Thyroid gland (tissue), 4 donors: ENCODE results near the gene FAM180B. TPM values are rescaled to one million over a fixed set of nuclear protein-coding genes. Genes with fewer than 3 reads are reported as not detected.
"Not testable (repeated sequence)": the region's sequence is repeated elsewhere in the genome, so short reads cannot be mapped to it uniquely, and the experiment has no call there.

ENCODE experiments used
- DNase-seq, 2 donors: peaks; one replicate each; pipeline ENCODE4 v3.0.0-alpha.2; 2019
- H3K27ac ChIP-seq, 3 donors: fragments of 200-600 bp; sonication (generic); 1 replicate in 2 of 3; 2 replicates in 1 of 3; pipeline ENCODE4 v1.5.1; 2016 to 2019; ENCODE audit warnings: mild to moderate bottlenecking in 1 of 3, moderate library complexity in 1 of 3
- H3K27me3 ChIP-seq: fragments of 200-600 bp; sonication (generic); one replicate; pipeline ENCODE4 v1.5.1; 2019
- H3K36me3 ChIP-seq, 2 donors: fragments of 200-600 bp; sonication (generic); one replicate each; pipeline ENCODE4 v1.5.1; 2016 to 2019
- H3K4me1 ChIP-seq, 2 donors: fragments of 200-600 bp; sonication (generic); one replicate each; pipeline ENCODE4 v1.5.1; 2017 to 2019
- H3K4me3 ChIP-seq, 3 donors: fragments of 200-600 bp; sonication (generic); replicated peaks in 1 of 3; 1 replicate in 2 of 3; 2 replicates in 1 of 3; pipeline ENCODE4 v1.5.1; 2016; ENCODE audit warnings: mild to moderate bottlenecking in 1 of 3
- H3K9me3 ChIP-seq: fragments of 200-600 bp; sonication (generic); one replicate; pipeline ENCODE4 v1.5.1; 2017
- POLR2A ChIP-seq, 2 donors: fragments of 450-650 bp; IDR thresholded peaks; one replicate each; pipeline ENCODE4 v1.6.1; 2017; ENCODE audit warnings: antibody characterized with exemption in 2 of 2, mild to moderate bottlenecking in 2 of 2, moderate library complexity in 1 of 2
- WGBS, 2 donors: methylation state at CpG; one replicate each; pipeline ENCODE4 v1.1.5; 2017; 5-methylcytosine and 5-hydroxymethylcytosine counted together
- intact Hi-C: fragments of 100-400 bp; cut with DNase I; formaldehyde crosslinking; loops from one replicate; pipeline ENCODE4 v1.15.1; 2023
- total RNA-seq, 4 donors: library from RNA; depleted of rRNA; stranded (reverse); fragments of >200 nt; gene quantifications; one replicate each; pipeline ENCODE4 v1.2.3, GENCODE V29; 2016
- TF ChIP-seq, protein P1 (sequence below), 6 experiments: fragments of 200-600 bp in 3 of 6; fragments of 450-650 bp in 3 of 6; sonication (generic) in 3 of 6; IDR thresholded peaks; one replicate each; pipeline ENCODE4 v1.5.1; 2016 to 2019; ENCODE audit warnings: antibody characterized with exemption in 6 of 6, mild to moderate bottlenecking in 2 of 6, inconsistent platforms in 1 of 6, moderate library complexity in 1 of 6

FAM180B gene
- total RNA-seq, 4 donors from 2014 or later, result 0.83 to 3.1 (median 1.4) TPM

- intact Hi-C loops, result no loop called here
- no peaks in the 10 kb centered on the region for H3K27me3 ChIP-seq
- 95 to 96% methylated on average over 2 of the region's 2 CpGs for WGBS, 2 donors
- peaks cover 35 to 38% of the 10 kb centered on the region in 2 donors for H3K4me1 ChIP-seq
- no peaks in the 10 kb centered on the region for H3K9me3 ChIP-seq
- TF ChIP-seq, protein P1, sequence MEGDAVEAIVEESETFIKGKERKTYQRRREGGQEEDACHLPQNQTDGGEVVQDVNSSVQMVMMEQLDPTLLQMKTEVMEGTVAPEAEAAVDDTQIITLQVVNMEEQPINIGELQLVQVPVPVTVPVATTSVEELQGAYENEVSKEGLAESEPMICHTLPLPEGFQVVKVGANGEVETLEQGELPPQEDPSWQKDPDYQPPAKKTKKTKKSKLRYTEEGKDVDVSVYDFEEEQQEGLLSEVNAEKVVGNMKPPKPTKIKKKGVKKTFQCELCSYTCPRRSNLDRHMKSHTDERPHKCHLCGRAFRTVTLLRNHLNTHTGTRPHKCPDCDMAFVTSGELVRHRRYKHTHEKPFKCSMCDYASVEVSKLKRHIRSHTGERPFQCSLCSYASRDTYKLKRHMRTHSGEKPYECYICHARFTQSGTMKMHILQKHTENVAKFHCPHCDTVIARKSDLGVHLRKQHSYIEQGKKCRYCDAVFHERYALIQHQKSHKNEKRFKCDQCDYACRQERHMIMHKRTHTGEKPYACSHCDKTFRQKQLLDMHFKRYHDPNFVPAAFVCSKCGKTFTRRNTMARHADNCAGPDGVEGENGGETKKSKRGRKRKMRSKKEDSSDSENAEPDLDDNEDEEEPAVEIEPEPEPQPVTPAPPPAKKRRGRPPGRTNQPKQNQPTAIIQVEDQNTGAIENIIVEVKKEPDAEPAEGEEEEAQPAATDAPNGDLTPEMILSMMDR (IDR thresholded peaks at IDR 0.05), result no peak
- TF ChIP-seq POLR2A (IDR thresholded peaks at IDR 0.05), result no peak
- no peak for DNase-seq
- H3K4me3 ChIP-seq, result no peak overlapping the region
- H3K27ac ChIP-seq, result no peak overlapping the region
- no peaks in the 10 kb centered on the region for H3K36me3 ChIP-seq
These were observed 45.4 kb upstream of the FAM180B start for GRCh38 chr11:47541070-47541469.

GRCh38 chr11:47545298-47545697 lies 41.2 kb upstream of the FAM180B start:
- H3K36me3 ChIP-seq, result no peaks in the 10 kb centered on the region
- no peak overlapping the region for H3K27ac ChIP-seq
- WGBS, 2 donors, result 95 to 97% methylated on average over 6 of the region's 6 CpGs
- TF ChIP-seq, protein P1 (IDR thresholded peaks at IDR 0.05), result no peak
- no peak for TF ChIP-seq POLR2A (IDR thresholded peaks at IDR 0.05)
- no peaks in the 10 kb centered on the region for H3K9me3 ChIP-seq
- intact Hi-C loops, result no loop called here
- no peak for DNase-seq
- H3K4me3 ChIP-seq, result no peak overlapping the region
- peaks cover 17% of the 10 kb centered on the region in 2 donors for H3K4me1 ChIP-seq
- H3K27me3 ChIP-seq, result no peaks in the 10 kb centered on the region

- intact Hi-C loops, H3K27ac ChIP-seq, H3K4me3 ChIP-seq, H3K9me3 ChIP-seq, DNase-seq, H3K36me3 ChIP-seq, H3K27me3 ChIP-seq: not testable (repeated sequence)
- H3K4me1 ChIP-seq, result peaks cover 18 to 23% of the 10 kb centered on the region in 2 donors
- WGBS, 2 donors, result 83 to 92% methylated on average over 7 of the region's 7 CpGs
These were observed 40.2 kb upstream of the FAM180B start for GRCh38 chr11:47546274-47546673.

DNA sequence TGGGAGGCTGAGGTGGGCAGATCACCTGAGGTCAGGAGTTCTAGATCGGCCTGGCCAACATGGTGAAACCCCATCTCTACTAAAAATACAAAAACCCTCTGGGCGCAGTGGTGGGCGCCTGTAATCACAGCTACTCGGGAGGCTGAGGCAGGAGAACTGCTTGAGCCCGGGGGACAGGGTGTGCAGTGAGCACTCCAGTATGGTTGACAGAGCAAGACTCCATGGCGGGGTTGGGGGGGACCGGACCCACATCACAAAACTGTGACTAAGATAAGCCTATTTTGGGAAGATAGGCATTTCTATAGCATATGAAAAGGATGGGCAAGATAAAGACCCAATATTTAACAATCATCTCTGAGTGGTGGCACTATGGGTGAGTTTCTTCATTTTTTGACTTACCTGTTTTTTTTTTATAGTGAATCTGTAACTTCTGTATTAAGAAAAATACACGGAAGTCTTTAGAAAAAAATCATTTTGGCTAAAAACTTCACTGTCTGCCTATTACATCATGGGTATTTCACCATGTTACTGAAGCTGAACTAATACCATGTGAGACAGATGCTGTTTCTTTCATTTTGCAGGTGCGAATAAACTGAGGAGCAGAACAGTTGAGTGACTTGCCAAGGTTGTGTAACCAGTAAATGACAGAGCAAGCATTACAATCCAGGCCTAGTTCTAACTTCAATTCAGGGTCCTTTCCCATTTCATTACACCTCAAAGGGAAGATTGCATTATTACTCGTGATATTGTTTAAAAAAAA lies 36.0 kb upstream of the FAM180B start:
- Histone ChIP-seq H3K4me3 (no peak overlapping the region), H3K9me3 (no peaks in the 10 kb centered on the region), H3K36me3 (no peaks in the 10 kb centered on the region), H3K4me1 (peaks cover 21 to 29% of the 10 kb centered on the region in 2 donors), H3K27ac (no peak overlapping the region), H3K27me3 (no peaks in the 10 kb centered on the region)
- TF ChIP-seq POLR2A (IDR thresholded peaks at IDR 0.05), result no peak
- TF ChIP-seq, protein P1 (IDR thresholded peaks at IDR 0.05), result no peak
- WGBS, 2 donors, result 85 to 88% methylated on average over 8 to 10 of the region's 10 CpGs
- intact Hi-C loops, result loop anchor here (10.0 kb wide), 1 partner anchor 76 kb away; no protein-coding TSS in a partner anchor
- no peak for DNase-seq

GRCh38 chr11:47551086-47551485 lies 35.4 kb upstream of the FAM180B start:
- no peaks in the 10 kb centered on the region for H3K36me3 ChIP-seq
- H3K4me1 ChIP-seq, result peaks cover 21 to 29% of the 10 kb centered on the region in 2 donors
- H3K9me3 ChIP-seq, result no peaks in the 10 kb centered on the region
- peak overlapping the region in 2 of 3 donors; percentile 93 to 94 for H3K27ac ChIP-seq
- intact Hi-C loops, result loop anchor here (10.0 kb wide), 1 partner anchor 76 kb away; no protein-coding TSS in a partner anchor
- no peak for TF ChIP-seq POLR2A (IDR thresholded peaks at IDR 0.05)
- TF ChIP-seq, protein P1 (IDR thresholded peaks at IDR 0.05), result peak in 2 of 6 experiments; percentile 12 to 24
- no peaks in the 10 kb centered on the region for H3K27me3 ChIP-seq
- no peak overlapping the region for H3K4me3 ChIP-seq
- no peak for DNase-seq
